T-helper 2 cell treated with Interferon-gamma antibody and Interleukin-4, amounts not matched to agents 100 ng/mL and 5 ng/mL, for 36 hours (primary cell): ENCODE results near the gene TXNDC17. TPM values are rescaled to one million over a fixed set of nuclear protein-coding genes. Genes with fewer than 3 reads are reported as not detected.

ENCODE experiments used
- intact Hi-C: fragments of 100-400 bp; cut with micrococcal nuclease; formaldehyde crosslinking; loops from one replicate; pipeline ENCODE4 v1.15.1; 2023
- total RNA-seq: library from RNA; stranded (reverse); gene quantifications from 2 replicates; pipeline ENCODE4 v1.2.3, GENCODE V29; 2022

The TXNDC17 gene
- total RNA-seq, 1 donor from 2014 or later = 82.4 TPM

DNA sequence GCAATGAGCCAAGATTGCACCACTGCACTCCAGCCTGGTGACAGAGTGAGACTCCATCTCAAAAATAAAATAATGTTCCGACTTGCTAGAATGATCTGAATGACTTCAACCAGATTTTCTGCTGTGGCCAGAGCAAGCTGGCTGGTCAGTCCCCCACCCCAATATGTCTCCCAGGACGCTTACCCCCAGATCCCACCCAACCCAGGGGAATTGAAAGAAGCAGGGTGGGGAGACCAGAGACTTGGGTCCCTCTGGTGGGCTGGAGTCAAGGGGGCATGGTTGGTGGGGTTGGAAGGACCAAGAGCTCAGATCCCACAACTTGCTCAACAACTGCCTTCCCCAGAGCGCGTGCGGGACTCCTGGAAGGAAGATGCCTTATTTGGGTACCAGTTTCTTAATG is 17.6 kb downstream of the TXNDC17 start:
- intact Hi-C loops = loop anchor here (10.0 kb wide), 1 partner anchor 1714 kb away; the partner anchor contains the start of genes PFN1, RNF167 and SLC25A11

GRCh38 chr17:6660101-6660500 is 19.2 kb downstream of the TXNDC17 start:
- intact Hi-C loops = loop anchor here (10.0 kb wide), 1 partner anchor 95 kb away; the partner anchor contains the start of gene XAF1

DNA sequence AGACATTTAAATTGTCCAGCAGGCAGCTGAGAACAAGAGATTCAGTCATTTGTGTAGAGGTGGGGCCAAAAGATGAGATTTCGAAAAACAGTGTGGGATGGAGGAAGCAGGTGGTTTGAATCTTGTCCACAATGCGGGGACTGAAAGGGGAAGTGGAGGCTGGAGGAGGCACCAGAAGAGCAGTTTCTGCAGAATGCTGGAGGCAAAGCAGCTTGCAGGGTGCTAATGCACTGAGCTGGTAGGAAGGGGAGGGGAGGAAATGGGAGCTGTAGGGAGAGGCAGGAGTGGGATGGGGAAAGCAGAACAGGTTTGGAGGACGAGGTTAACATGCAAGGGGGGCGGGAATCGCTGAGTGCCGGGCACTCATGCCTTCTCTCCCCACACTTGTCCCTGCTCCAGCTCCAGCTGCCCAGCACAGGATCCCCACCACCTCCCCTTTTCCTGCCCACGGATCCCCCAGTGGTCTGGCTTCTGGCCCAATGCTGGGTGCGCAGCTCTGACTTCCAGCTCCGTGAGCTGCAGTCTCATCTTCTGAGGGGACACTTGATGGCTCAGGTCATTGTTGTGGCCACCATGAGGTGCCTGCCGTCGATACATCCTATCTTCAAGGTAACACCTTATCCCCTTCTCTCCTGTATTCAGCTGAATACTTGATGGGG is 20.1 kb downstream of the TXNDC17 start:
- intact Hi-C loops = loop anchor here (10.0 kb wide), 1 partner anchor 94 kb away; the partner anchor contains the start of gene XAF1

DNA sequence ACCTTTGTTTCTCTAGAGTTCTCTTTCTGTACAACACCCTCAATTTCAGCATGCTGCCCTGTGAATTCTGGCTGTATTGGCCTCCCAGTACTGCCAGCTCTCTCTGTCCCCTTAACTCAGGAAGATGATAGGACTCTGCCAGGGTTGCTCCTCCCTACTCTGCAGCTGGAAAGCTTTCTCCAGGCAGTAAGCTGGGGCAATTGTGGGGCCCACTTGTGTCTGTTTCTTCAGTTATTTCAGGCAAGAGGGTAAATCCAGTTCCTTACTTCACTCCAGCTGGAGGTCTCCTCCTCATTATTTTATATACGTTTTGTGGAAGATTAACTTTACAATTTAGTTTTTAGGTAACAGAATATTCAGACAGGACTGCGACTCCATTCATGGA is 20.6 kb downstream of the TXNDC17 start:
- intact Hi-C loops = loop anchor here (10.0 kb wide), 1 partner anchor 93 kb away; the partner anchor contains the start of gene XAF1

GRCh38 chr17:6663200-6663599 is 22.3 kb downstream of the TXNDC17 start:
- intact Hi-C loops = loop anchor here (10.0 kb wide), 1 partner anchor 92 kb away; the partner anchor contains the start of gene XAF1

GRCh38 chr17:6666077-6666521 is 25.2 kb downstream of the TXNDC17 start:
- intact Hi-C loops = loop anchor here (2.0 to 10.0 kb wide), 2 partner anchors 89 to 181 kb away; partner anchors contain the start of gene XAF1

DNA sequence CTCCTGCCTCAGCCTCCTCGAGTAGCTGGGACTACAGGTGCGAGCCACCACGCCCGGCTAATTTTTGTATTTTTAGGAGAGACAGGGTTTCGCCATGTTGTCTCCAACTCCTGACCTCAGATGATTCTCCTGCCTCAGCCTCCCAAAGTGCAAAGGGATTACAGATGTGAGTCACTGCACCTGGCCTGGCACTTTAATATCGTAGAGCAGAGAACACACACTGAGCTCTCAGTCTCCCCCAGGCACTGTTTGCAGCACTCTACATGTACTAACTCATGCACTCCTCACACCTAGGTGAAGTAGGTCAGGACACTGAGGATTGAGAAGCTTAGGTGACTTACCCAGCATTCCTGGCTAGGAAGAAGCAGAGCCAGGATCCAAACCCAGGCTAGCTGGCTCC is 25.7 kb downstream of the TXNDC17 start:
- intact Hi-C loops = loop anchor here (2.0 to 10.0 kb wide), 2 partner anchors 88 to 180 kb away; partner anchors contain the start of gene XAF1

DNA sequence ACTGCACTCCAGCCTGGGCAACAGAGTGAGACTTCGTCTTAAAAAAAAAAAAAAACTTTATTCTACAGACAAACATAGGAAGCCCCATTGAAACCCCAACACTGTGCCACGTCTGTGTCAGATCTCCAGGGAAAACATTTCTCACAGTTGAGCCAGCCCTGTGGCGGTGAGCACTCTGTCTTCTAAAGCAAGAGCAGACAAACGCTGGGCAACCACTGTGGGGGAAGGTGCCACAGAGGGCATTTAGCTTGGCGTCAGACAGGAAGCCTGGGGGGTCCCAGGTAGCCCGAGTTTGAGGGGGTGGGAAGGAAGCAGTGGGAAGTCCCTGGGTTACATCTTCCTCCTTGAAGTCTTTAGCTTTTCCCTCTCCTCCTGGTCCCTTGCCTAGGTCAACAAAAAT is 26.7 kb downstream of the TXNDC17 start:
- intact Hi-C loops = loop anchor here (2.0 to 10.0 kb wide), 2 partner anchors 87 to 179 kb away; partner anchors contain the start of gene XAF1

DNA sequence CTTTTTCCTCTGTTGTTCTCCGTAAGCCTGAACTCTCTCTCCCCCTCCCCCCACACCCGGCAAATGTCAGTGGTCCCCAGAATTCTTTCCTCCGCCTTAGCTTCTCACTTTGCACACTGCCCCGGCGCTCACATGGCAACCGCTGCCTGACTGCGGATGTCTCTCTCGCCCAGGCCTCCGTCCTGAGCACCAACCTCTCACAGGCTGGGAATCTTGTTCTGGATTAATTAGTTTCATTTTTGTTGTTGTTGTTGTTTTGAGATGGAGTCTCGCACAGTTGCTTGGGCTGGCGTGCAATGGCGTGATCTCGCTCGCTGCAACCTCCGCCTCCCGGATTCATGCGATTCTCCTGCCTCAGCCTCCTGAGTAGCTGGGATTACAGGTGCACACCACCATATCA is 27.4 kb downstream of the TXNDC17 start:
- intact Hi-C loops = loop anchor here (10.0 kb wide), 1 partner anchor 87 kb away; the partner anchor contains the start of gene XAF1

DNA sequence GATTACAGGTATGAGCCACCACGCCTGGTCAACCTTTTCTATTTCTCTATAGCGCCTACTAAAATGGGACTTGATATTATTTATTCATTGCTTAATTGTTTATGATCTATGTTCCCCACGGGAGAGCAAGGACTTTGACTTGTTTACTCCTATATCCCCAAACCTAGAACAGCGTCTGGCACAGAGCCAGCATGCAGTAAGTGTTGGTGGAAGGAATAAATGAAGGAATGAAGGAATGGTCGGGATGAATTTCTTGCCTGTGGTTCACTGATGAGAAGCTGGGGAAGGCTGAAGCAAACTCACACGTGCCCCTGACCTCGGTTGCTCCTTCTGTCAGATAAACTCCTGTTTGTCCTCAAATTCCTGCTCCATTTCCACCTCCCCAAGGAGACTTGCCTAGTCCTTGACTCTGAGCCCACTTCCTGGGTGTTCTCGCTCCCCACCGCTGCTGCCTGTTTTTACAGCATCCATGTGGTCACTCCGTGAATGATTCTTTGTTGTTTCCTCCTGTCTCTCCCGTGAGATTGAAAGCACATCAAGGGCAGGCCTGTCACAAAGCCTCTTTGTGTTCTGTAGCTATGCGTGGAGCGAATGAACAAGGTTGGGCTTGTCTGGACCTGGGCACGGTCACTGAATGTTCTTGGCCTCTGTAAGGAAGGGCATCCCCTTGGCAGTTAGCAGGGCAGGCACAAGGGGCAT is 28.0 kb downstream of the TXNDC17 start:
- intact Hi-C loops = loop anchor here (10.0 kb wide), 1 partner anchor 86 kb away; the partner anchor contains the start of gene XAF1

DNA sequence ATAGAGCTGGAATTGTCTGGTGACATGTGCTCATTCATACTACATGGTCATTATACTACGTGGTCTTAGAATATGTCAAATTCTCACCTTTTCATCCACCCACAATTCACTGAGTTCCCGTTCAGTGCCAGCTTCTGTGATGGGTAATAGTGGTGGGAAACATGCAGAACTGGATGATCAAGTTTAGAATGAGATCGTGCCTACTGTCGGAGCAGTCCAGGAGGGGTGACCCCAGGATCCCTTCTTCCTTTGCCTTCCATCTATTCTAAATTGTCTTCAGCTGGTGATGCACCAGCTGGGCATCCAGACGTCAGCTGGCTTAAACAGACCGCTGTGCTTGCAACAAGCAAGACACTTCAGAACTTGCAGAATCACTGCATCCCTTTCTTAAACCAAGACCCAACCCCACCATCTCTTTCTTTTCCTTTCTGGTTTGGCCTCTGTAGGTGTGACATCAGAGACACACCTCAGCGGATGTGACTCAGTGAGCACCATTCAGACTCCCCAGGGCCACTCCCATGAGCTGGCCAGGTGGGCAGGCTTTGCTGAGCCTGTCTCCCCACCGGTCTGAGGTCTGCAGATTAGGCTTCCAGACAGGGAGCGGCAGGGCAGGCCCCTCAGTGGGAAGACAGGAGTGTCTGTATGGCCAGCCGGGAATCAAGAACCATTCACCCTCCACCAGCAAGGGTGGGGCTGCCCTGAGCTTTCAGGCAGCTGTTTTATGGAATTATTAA is 28.8 kb downstream of the TXNDC17 start:
- intact Hi-C loops = loop anchor here (10.0 kb wide), 1 partner anchor 85 kb away; the partner anchor contains the start of gene XAF1

GRCh38 chr17:6670571-6670970 is 29.7 kb downstream of the TXNDC17 start:
- intact Hi-C loops = no loop called here

GRCh38 chr17:6670999-6671398 is 30.1 kb downstream of the TXNDC17 start:
- intact Hi-C loops = no loop called here

GRCh38 chr17:6671431-6671830 is 30.6 kb downstream of the TXNDC17 start:
- intact Hi-C loops = no loop called here

GRCh38 chr17:6674586-6674985 is 33.7 kb downstream of the TXNDC17 start:
- intact Hi-C loops = no loop called here

DNA sequence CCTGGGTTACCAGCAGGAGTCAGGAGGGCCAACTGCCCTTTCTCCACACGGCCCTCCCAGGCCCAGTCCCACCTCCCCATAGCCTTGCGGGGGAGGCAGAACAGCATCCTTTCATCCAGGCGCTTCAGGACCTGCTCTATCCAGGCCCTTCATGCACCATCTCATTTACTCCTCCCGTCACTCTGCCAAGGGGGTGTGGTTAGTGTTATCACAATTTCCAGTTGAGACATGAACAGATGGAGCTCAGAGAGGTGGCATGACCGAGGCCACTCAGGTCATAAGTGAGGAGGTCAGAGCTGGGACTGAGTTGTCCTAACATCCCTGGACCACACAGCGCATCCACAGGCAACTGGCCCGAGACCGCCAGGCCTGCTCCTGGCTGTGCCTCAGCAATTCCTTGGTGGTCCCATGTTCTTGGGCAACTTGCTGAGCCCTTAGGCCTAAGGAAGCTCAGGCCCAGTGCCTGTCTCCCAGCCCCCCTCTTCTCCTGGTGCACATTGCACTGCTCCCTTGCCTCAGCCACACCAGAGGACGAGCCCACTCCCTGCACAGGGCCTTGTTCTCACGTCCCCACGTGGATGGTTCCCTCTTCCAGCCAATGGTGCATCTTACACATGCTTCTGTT is 34.5 kb downstream of the TXNDC17 start:
- intact Hi-C loops = no loop called here

DNA sequence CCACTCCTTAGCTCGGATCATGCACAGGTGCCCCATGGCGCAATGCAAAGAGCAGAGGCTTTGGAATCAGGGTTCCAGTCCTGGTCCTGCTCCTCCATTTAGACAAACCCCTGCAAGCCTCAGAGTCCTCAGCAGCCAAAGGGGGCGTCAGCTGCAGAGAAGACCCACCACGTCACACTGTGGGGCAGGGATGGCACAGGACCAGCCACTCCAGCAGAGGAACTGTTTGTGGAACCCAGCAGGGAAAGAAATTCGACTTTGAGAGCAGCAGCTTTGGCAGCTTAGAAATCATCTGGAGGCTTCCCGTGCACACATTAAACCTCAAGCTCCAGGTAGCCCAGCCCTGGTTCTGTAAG is 35.9 kb downstream of the TXNDC17 start:
- intact Hi-C loops = no loop called here

- intact Hi-C loops = no loop called here
Observed at GRCh38 chr17:6677158-6677831, 36.4 kb downstream of the TXNDC17 start.

GRCh38 chr17:6677946-6678345 is 37.1 kb downstream of the TXNDC17 start:
- intact Hi-C loops = no loop called here

DNA sequence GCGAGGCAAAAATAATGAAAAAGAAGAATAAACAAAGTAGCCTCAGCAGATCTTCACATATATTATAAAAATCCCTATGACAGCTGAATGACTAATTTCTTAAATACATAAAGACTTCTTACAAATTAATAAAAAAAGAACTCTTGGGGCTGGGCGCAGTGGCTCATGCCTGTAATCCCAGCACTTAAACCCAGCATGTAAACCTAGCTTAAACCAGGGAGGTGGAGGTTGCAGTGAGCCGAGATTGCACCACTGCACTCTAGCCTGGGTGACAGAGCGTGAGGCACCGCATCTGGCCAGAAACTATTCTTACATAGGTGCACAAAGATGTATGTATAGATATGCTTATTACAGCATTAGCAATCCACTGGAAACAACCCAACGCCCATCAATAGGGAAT is 38.4 kb downstream of the TXNDC17 start:
- intact Hi-C loops = no loop called here
